Stomach (tissue), 9 donors: Measurements from ENCODE around the gene REV3L. TPM values are rescaled to one million over a fixed set of nuclear protein-coding genes. Genes with fewer than 3 reads are reported as not detected.

Experiments
- DNase-seq, 2 donors: peaks; one replicate each; pipeline versions ENCODE4 v3.0.0 to v3.0.0-alpha.2; 2013 to 2019
- H3K27ac ChIP-seq, 5 donors: fragments of 200-600 bp in 4 of 5; sonication (generic) in 4 of 5; one replicate each; pipeline ENCODE4 v1.5.1; 2013 to 2019; ENCODE audit warnings: mild to moderate bottlenecking in 1 of 5, moderate library complexity in 1 of 5
- H3K27me3 ChIP-seq, 3 donors: fragments of 200-600 bp; sonication (generic); one replicate each; pipeline ENCODE4 v1.5.1; 2017 to 2019; ENCODE audit warnings: mixed run types in 1 of 3
- H3K36me3 ChIP-seq, 4 donors: fragments of 200-600 bp; sonication (generic); 1 replicate in 3 of 4; 2 replicates in 1 of 4; pipeline ENCODE4 v1.5.1; 2016 to 2019
- H3K4me1 ChIP-seq, 4 donors: fragments of 200-600 bp; sonication (generic); one replicate each; pipeline ENCODE4 v1.5.1; 2016 to 2019
- H3K4me3 ChIP-seq, 4 donors: fragments of 200-600 bp; sonication (generic) in 3 of 4; one replicate each; pipeline ENCODE4 v1.5.1; 2016 to 2019; ENCODE audit warnings: mild to moderate bottlenecking in 1 of 4
- H3K9me3 ChIP-seq, 4 donors: fragments of 200-600 bp; sonication (generic); one replicate each; pipeline ENCODE4 v1.5.1; 2016 to 2019
- EP300 ChIP-seq: sonication (generic); formaldehyde crosslinking; IDR thresholded peaks from one replicate; pipeline ENCODE4 v1.6.1; 2017; ENCODE audit warnings: antibody characterized with exemption
- POLR2A ChIP-seq, 4 donors: fragments of 450-650 bp; IDR thresholded peaks; one replicate each; pipeline ENCODE4 v1.6.1; 2016; ENCODE audit warnings: antibody characterized with exemption in 4 of 4, control low read depth in 2 of 4, mild to moderate bottlenecking in 1 of 4, moderate library complexity in 1 of 4
- POLR2AphosphoS5 ChIP-seq, 3 donors: sonication (generic); formaldehyde crosslinking; IDR thresholded peaks; one replicate each; pipeline ENCODE4 v1.6.1; 2016; ENCODE audit warnings: antibody characterized with exemption in 3 of 3
- WGBS, 5 donors: extraction: QIAGEN DNeasy Blood & Tissue Kit in 3 of 5; methylation state at CpG; one replicate each; pipeline versions ENCODE4 v1.1.5 to v1.1.7; 2013 to 2018; 5-methylcytosine and 5-hydroxymethylcytosine counted together
- intact Hi-C: fragments of 100-400 bp; cut with DNase I; formaldehyde crosslinking; loops from one replicate; pipeline ENCODE4 v1.15.1; 2023; ENCODE audit warnings: low total_unique reads
- polyA plus RNA-seq, 3 donors: library from polyadenylated mRNA; stranded (reverse); fragments of 200-250 nt; gene quantifications; one replicate each; pipeline ENCODE4 v1.2.3, GENCODE V29; 2013
- total RNA-seq, 5 donors: library from RNA; depleted of rRNA; stranded (reverse); fragments of >200 nt; gene quantifications; one replicate each; pipeline versions ENCODE4 v1.1.0 to v1.2.3, GENCODE V29; 2014 to 2016
- TF ChIP-seq, protein P1 (sequence below), 7 experiments: fragments of 450-650 bp in 4 of 7; fragments of 200-600 bp in 3 of 7; sonication (generic) in 3 of 7; IDR thresholded peaks; one replicate each; pipeline ENCODE4 v1.5.1; 2016 to 2019; ENCODE audit warnings: antibody characterized with exemption in 7 of 7, control low read depth in 2 of 7, mild to moderate bottlenecking in 1 of 7
- donor health status: healthy with polysubstance abuse.
- donor health status: Bipolar disorder and iron deficiency.
- donor health status: healthy.

Gene REV3L
- total and polyA plus RNA-seq, 8 donors: 9.0 to 170 (median 28.3) TPM

- Histone ChIP-seq H3K9me3 (no peaks in the 10 kb centered on the region), H3K27me3 (no peaks in the 10 kb centered on the region), H3K27ac (no peak overlapping the region), H3K36me3 (peaks cover 6 to 73% (median 52%) of the 10 kb centered on the region in 4 donors), H3K4me1 (peaks cover 0 to 22% (median 12%) of the 10 kb centered on the region in 4 donors), H3K4me3 (no peak overlapping the region)
- peak in 1 of 2 donors; percentile 26 for DNase-seq
- TF ChIP-seq EP300 (no peak), POLR2A (IDR thresholded peaks at IDR 0.05) (no peak), POLR2AphosphoS5 (IDR thresholded peaks at IDR 0.05) (no peak)
- TF ChIP-seq, protein P1, sequence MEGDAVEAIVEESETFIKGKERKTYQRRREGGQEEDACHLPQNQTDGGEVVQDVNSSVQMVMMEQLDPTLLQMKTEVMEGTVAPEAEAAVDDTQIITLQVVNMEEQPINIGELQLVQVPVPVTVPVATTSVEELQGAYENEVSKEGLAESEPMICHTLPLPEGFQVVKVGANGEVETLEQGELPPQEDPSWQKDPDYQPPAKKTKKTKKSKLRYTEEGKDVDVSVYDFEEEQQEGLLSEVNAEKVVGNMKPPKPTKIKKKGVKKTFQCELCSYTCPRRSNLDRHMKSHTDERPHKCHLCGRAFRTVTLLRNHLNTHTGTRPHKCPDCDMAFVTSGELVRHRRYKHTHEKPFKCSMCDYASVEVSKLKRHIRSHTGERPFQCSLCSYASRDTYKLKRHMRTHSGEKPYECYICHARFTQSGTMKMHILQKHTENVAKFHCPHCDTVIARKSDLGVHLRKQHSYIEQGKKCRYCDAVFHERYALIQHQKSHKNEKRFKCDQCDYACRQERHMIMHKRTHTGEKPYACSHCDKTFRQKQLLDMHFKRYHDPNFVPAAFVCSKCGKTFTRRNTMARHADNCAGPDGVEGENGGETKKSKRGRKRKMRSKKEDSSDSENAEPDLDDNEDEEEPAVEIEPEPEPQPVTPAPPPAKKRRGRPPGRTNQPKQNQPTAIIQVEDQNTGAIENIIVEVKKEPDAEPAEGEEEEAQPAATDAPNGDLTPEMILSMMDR (IDR thresholded peaks at IDR 0.05): no peak
- intact Hi-C loops: no loop called here
- WGBS, 5 donors: 49 to 83% (median 60%) methylated on average over 1 of the region's 1 CpG
Observed at GRCh38 chr6:111356551-111356950, 126.5 kb downstream of the REV3L start.

GRCh38 chr6:111354758-111355555 is 128.1 kb downstream of the REV3L start:
- intact Hi-C loops: no loop called here
- no peaks in the 10 kb centered on the region for H3K27me3 ChIP-seq
- no peak for TF ChIP-seq POLR2A (IDR thresholded peaks at IDR 0.05)
- TF ChIP-seq EP300: no peak
- TF ChIP-seq POLR2AphosphoS5 (IDR thresholded peaks at IDR 0.05): no peak
- TF ChIP-seq, protein P1 (IDR thresholded peaks at IDR 0.05): no peak
- H3K4me3 ChIP-seq: no peak overlapping the region
- no peak overlapping the region for H3K27ac ChIP-seq
- no peak for DNase-seq
- H3K9me3 ChIP-seq: no peaks in the 10 kb centered on the region
- 81 to 91% (median 89%) methylated on average over 3 of the region's 3 CpGs for WGBS, 5 donors
- H3K4me1 ChIP-seq: peaks cover 0 to 22% (median 12%) of the 10 kb centered on the region in 4 donors
- peaks cover 6 to 89% (median 65%) of the 10 kb centered on the region in 4 donors for H3K36me3 ChIP-seq

DNA sequence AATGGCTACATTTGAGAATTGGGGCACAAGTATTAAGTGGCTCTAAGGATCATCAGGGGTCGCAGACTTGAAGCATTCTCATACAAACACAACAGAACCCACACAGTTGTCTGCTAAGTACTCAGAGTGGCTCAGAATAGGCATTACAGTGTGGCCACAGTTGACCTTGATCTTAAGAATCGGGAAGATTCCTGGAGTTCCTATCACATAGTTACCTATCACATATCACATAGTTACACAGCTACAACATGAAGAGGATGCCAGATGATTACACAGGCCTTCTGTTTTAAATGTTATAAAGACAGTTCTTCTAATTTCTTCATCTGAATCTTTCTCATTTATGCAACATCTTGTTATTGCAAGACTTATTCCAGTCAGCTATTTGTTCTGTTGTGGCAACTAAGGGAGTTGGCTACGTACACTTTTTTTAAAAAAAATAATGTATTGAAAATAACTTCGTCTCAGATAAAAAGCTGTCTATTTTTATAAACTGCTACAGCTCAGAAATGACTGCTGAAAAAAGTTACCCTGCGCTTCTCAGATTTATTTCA is 129.0 kb downstream of the REV3L start:
- intact Hi-C loops: no loop called here

DNA sequence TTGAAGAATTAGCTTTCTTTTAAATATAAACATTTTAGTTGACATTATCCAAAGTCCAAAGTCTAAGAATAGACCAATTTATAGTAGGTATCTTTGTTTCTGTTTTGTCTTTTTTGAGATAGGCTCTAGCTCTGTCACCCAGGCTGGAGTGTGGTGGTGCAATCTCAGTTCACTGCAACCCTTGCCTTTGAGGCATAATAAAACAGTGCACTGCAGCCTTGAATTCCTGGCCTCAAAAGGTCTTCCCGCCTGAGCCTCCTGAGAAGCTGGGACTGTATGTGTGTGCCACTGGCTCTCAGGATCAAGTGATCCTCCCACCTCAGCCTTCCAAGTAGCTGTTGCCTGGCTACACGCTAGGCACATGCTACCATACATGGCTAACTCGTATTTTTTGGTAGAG is 135.4 kb downstream of the REV3L start:
- Histone ChIP-seq H3K4me1 (peaks cover 0 to 6% (median 3%) of the 10 kb centered on the region in 4 donors), H3K36me3 (peaks cover 11 to 91% (median 82%) of the 10 kb centered on the region in 4 donors), H3K27ac (no peak overlapping the region), H3K4me3 (no peak overlapping the region), H3K27me3 (no peaks in the 10 kb centered on the region), H3K9me3 (no peaks in the 10 kb centered on the region)
- peak in 1 of 2 donors; percentile 16 for DNase-seq
- intact Hi-C loops: no loop called here
- 90 to 97% (median 92%) methylated on average over 3 of the region's 3 CpGs for WGBS, 5 donors
- no peak for TF ChIP-seq POLR2A (IDR thresholded peaks at IDR 0.05)
- TF ChIP-seq EP300: no peak
- TF ChIP-seq, protein P1 (IDR thresholded peaks at IDR 0.05): no peak
- TF ChIP-seq POLR2AphosphoS5 (IDR thresholded peaks at IDR 0.05): no peak

More for the DNA sequence above, 129.0 kb downstream of the REV3L start:
- Histone ChIP-seq H3K36me3 (peaks cover 6 to 98% (median 73%) of the 10 kb centered on the region in 4 donors), H3K4me3 (no peak overlapping the region), H3K27ac (no peak overlapping the region), H3K27me3 (no peaks in the 10 kb centered on the region), H3K9me3 (no peaks in the 10 kb centered on the region), H3K4me1 (peaks cover 0 to 22% (median 12%) of the 10 kb centered on the region in 4 donors)
- DNase-seq: no peak
- 80 to 93% (median 87%) methylated on average over 5 of the region's 5 CpGs for whole genome bisulfite sequencing, 5 donors
- TF ChIP-seq POLR2A (IDR thresholded peaks at IDR 0.05) (no peak), POLR2AphosphoS5 (IDR thresholded peaks at IDR 0.05) (no peak), EP300 (no peak)
- TF ChIP-seq, protein P1 (IDR thresholded peaks at IDR 0.05): no peak
